Colonic mucosa (tissue), 4 donors: ENCODE measurements around the gene BRAT1. TPM values are rescaled to one million over a fixed set of nuclear protein-coding genes. Genes with fewer than 3 reads are reported as not detected.

Experiments used
- DNase-seq: peaks from one replicate; pipeline ENCODE4 v3.0.0-alpha.2; 2020
- H3K27ac ChIP-seq: fragments of 200-600 bp; one replicate; pipeline ENCODE4 v1.8.0; 2021
- H3K27me3 ChIP-seq: fragments of 200-600 bp; one replicate; pipeline ENCODE4 v1.8.0; 2021
- H3K36me3 ChIP-seq: fragments of 200-600 bp; one replicate; pipeline ENCODE4 v1.8.0; 2021
- H3K4me1 ChIP-seq: fragments of 200-600 bp; one replicate; pipeline ENCODE4 v1.8.0; 2021; ENCODE audit warnings: mild to moderate bottlenecking
- H3K4me3 ChIP-seq: fragments of 200-600 bp; one replicate; pipeline ENCODE4 v1.8.0; 2021
- H3K9ac ChIP-seq, 2 donors: one replicate each; pipeline ENCODE4 v1.7.0; 2013; ENCODE audit warnings: control low read depth in 2 of 2, low read depth in 2 of 2, low read length in 2 of 2
- H3K9me3 ChIP-seq: fragments of 200-600 bp; one replicate; pipeline ENCODE4 v1.8.0; 2021
- CTCF ChIP-seq: fragments of 200-600 bp; IDR thresholded peaks from one replicate; pipeline ENCODE4 v1.8.0; 2022; ENCODE audit warnings: antibody characterized with exemption, mild to moderate bottlenecking
- intact Hi-C: fragments of 100-400 bp; cut with DNase I; formaldehyde crosslinking; loops from one replicate; pipeline ENCODE4 v1.14.1; 2022
- total RNA-seq, 2 donors: library from RNA; stranded (reverse); fragmentation: NEBNext Ultra II Directional in 1 of 2; extraction: Animal tissue kit (Norgen Biotek cat#: 25700) in 1 of 2; gene quantifications; one replicate each; pipeline ENCODE4 v1.2.1, GENCODE V29; 2021
- donor health status: healthy.
- donor health status: DM: no; HTN: no; CAD: no.
- donor health status: DM: no; HTN: no; CAD: no.

The BRAT1 gene
- total RNA-seq, 2 donors from 2014 or later, result 19.3 to 40.0 TPM

- H3K9ac ChIP-seq, result peak overlapping the region in 1 of 2 donors; percentile 76
- no peak for TF ChIP-seq CTCF
- H3K27me3 ChIP-seq, result no peaks in the 10 kb centered on the region
- no peaks in the 10 kb centered on the region for H3K9me3 ChIP-seq
- peak overlapping the region; percentile 59 for H3K27ac ChIP-seq
- H3K4me3 ChIP-seq, result no peak overlapping the region
- peak; percentile 66 for DNase-seq
- peaks cover 68% of the 10 kb centered on the region for H3K4me1 ChIP-seq
- intact Hi-C loops, result no loop called here
- no peaks in the 10 kb centered on the region for H3K36me3 ChIP-seq
Observed at GRCh38 chr7:2526659-2527504, 28.4 kb downstream of the BRAT1 start.

GRCh38 chr7:2525658-2526630 is 29.4 kb downstream of the BRAT1 start:
- Histone ChIP-seq H3K9ac (peak overlapping the region; percentile 40 to 76), H3K4me3 (no peak overlapping the region), H3K9me3 (no peaks in the 10 kb centered on the region), H3K27ac (peak overlapping the region; percentile 59), H3K27me3 (no peaks in the 10 kb centered on the region), H3K36me3 (no peaks in the 10 kb centered on the region), H3K4me1 (peaks cover 66% of the 10 kb centered on the region)
- TF ChIP-seq CTCF, result no peak
- intact Hi-C loops, result no loop called here
- peak; percentile 46 for DNase-seq

- no peaks in the 10 kb centered on the region for H3K36me3 ChIP-seq
- H3K4me3 ChIP-seq, result no peak overlapping the region
- H3K9me3 ChIP-seq, result no peaks in the 10 kb centered on the region
- TF ChIP-seq CTCF, result no peak
- intact Hi-C loops, result no loop called here
- peak overlapping the region; percentile 59 for H3K27ac ChIP-seq
- no peaks in the 10 kb centered on the region for H3K27me3 ChIP-seq
- DNase-seq, result no peak
- peaks cover 56% of the 10 kb centered on the region for H3K4me1 ChIP-seq
- H3K9ac ChIP-seq, result peak overlapping the region; percentile 76 to 77
Observed at GRCh38 chr7:2524808-2525657, 30.3 kb downstream of the BRAT1 start.

- Histone ChIP-seq H3K9ac (peak overlapping the region; percentile 89 to 98), H3K4me3 (peak overlapping the region; percentile 53), H3K36me3 (no peaks in the 10 kb centered on the region), H3K9me3 (no peaks in the 10 kb centered on the region), H3K4me1 (peaks cover 48% of the 10 kb centered on the region), H3K27ac (peak overlapping the region; percentile 82), H3K27me3 (no peaks in the 10 kb centered on the region)
- no peak for TF ChIP-seq CTCF
- DNase-seq, result peak; percentile 97
- intact Hi-C loops, result no loop called here
Observed at GRCh38 chr7:2523941-2524807, 31.1 kb downstream of the BRAT1 start.
